Osteocyte (in vitro differentiated cells): ENCODE measurements around the gene HIPK2. TPM values are rescaled to one million over a fixed set of nuclear protein-coding genes. Genes with fewer than 3 reads are reported as not detected.

Experiments
- DNase-seq: peaks from one replicate; pipeline ENCODE4 v3.0.0; 2021; ENCODE audit warnings: mixed read lengths; ENCODE audit not compliant: unreplicated experiment; ENCODE audit errors: extremely low spot score
- H3K27ac Mint-ChIP-seq: one replicate; pipeline ENCODE4 v1.8.0; 2021; ENCODE audit warnings: mild to moderate bottlenecking, mixed read lengths; ENCODE audit not compliant: unreplicated experiment
- H3K27me3 Mint-ChIP-seq: one replicate; pipeline ENCODE4 v1.8.0; 2021; ENCODE audit warnings: mixed read lengths; ENCODE audit not compliant: unreplicated experiment
- H3K36me3 Mint-ChIP-seq: one replicate; pipeline ENCODE4 v1.8.0; 2021; ENCODE audit warnings: mixed read lengths; ENCODE audit not compliant: unreplicated experiment
- H3K4me1 Mint-ChIP-seq: one replicate; pipeline ENCODE4 v1.8.0; 2021; ENCODE audit warnings: mixed read lengths; ENCODE audit not compliant: unreplicated experiment
- H3K4me3 Mint-ChIP-seq: one replicate; pipeline ENCODE4 v1.8.0; 2021; ENCODE audit warnings: mild to moderate bottlenecking, moderate library complexity, mixed read lengths; ENCODE audit not compliant: unreplicated experiment
- H3K9me3 Mint-ChIP-seq: one replicate; pipeline ENCODE4 v1.8.0; 2021; ENCODE audit warnings: mixed read lengths; ENCODE audit not compliant: unreplicated experiment
- total RNA-seq: library from RNA; stranded (reverse); gene quantifications from 2 replicates; pipeline ENCODE4 v1.2.1, GENCODE V29; 2021
- TF ChIP-seq, protein P1 (sequence below): fragments of 200-600 bp; sonication (generic); IDR thresholded peaks from 2 replicates; pipeline ENCODE4 v1.5.0; 2021; ENCODE audit warnings: antibody characterized with exemption, mild to moderate bottlenecking, moderate library complexity

HIPK2 gene
- total RNA-seq, 1 donor from 2014 or later, result 90.8 TPM

DNA sequence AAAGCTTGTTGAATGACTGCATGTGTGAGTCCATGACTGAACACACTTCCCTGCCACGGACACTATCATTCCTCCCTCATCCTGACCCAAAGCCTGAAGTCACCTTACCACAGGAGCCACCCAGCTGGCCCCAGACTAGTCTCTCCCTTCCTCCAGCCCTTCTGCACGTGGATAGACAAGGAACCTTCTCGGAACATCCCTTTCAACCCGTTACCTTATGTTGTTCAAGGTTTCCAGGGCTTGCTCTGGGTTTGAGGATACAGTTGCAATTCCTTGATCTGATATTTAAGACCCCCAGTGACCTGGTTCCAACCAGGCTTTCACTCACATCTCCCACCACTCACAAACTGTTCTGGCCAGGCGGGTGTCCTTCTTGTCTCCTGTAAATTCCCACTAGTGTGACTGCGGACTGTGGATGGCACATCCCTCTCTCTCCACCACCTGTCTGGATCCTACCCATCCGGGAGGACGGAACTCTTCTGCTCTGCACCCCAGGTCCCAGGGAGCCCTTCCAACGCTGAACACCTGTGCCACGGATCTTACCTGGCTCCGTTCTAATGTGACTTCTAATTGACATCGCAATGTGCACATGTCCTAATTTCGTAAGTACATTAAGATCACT lies 62.5 kb downstream of the HIPK2 start:
- no peaks in the 10 kb centered on the region for H3K27me3 Mint-ChIP-seq
- H3K4me1 Mint-ChIP-seq, result peaks cover 44% of the 10 kb centered on the region
- H3K4me3 Mint-ChIP-seq, result no peak overlapping the region
- no peaks in the 10 kb centered on the region for H3K9me3 Mint-ChIP-seq
- no peak for DNase-seq
- H3K27ac Mint-ChIP-seq, result peak overlapping the region; percentile 40
- H3K36me3 Mint-ChIP-seq, result peaks cover 45% of the 10 kb centered on the region
- TF ChIP-seq, protein P1, sequence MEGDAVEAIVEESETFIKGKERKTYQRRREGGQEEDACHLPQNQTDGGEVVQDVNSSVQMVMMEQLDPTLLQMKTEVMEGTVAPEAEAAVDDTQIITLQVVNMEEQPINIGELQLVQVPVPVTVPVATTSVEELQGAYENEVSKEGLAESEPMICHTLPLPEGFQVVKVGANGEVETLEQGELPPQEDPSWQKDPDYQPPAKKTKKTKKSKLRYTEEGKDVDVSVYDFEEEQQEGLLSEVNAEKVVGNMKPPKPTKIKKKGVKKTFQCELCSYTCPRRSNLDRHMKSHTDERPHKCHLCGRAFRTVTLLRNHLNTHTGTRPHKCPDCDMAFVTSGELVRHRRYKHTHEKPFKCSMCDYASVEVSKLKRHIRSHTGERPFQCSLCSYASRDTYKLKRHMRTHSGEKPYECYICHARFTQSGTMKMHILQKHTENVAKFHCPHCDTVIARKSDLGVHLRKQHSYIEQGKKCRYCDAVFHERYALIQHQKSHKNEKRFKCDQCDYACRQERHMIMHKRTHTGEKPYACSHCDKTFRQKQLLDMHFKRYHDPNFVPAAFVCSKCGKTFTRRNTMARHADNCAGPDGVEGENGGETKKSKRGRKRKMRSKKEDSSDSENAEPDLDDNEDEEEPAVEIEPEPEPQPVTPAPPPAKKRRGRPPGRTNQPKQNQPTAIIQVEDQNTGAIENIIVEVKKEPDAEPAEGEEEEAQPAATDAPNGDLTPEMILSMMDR, result no peak

- DNase-seq, result no peak
Measured at GRCh38 chr7:139714163-139714901, 63.5 kb downstream of the HIPK2 start.

DNA sequence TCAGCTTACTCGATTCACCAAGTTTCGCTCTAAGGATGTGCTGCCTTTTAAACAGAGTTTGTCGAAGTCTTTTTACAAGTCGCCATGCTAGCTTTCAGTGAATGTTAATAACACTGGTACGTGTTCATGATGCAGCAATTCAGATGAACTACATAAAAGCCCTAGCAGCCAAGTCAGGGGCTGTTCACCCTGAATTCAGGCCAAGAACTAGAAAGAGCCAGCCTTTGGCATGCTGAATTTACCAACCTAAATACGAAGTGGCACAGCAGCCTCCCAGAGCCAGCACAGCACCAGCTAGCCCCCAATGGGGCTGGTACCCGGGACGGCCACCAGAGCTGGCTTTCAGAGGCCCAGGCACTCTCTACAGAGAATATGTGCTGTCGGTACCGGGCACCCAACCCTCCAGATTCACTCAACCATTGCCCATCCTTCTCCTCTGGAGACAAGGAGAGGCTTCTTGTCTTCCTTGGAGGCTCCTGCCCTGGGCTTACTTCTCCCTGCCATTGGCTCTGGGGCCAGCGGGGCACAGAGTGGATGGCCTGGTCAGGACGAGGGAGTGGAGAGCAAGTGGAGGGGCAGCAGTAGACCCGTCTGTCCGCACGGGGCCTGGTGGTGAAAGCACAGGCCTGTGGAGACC lies 64.2 kb downstream of the HIPK2 start:
- Mint-ChIP-seq H3K36me3 (peaks cover 49% of the 10 kb centered on the region), H3K4me1 (peaks cover 58% of the 10 kb centered on the region), H3K27ac (peak overlapping the region; percentile 82), H3K9me3 (no peaks in the 10 kb centered on the region), H3K4me3 (no peak overlapping the region), H3K27me3 (no peaks in the 10 kb centered on the region)
- TF ChIP-seq, protein P1, result no peak
- DNase-seq, result no peak

More at GRCh38 chr7:139714163-139714901, 63.5 kb downstream of the HIPK2 start:
- Mint-ChIP-seq H3K27me3 (no peaks in the 10 kb centered on the region), H3K36me3 (peaks cover 49% of the 10 kb centered on the region), H3K4me1 (peaks cover 54% of the 10 kb centered on the region), H3K9me3 (no peaks in the 10 kb centered on the region), H3K4me3 (no peak overlapping the region), H3K27ac (peak overlapping the region; percentile 82)
- TF ChIP-seq, protein P1, result no peak

- Mint-ChIP-seq H3K4me1 (peaks cover 58% of the 10 kb centered on the region), H3K9me3 (no peaks in the 10 kb centered on the region), H3K27me3 (no peaks in the 10 kb centered on the region), H3K36me3 (peaks cover 49% of the 10 kb centered on the region), H3K27ac (peak overlapping the region; percentile 46), H3K4me3 (no peak overlapping the region)
- no peak for DNase-seq
- TF ChIP-seq, protein P1, result no peak
Measured at GRCh38 chr7:139713061-139713460, 64.7 kb downstream of the HIPK2 start.
